Keratinocyte (primary cell): Measurements from ENCODE around the gene DNM1L. TPM values are rescaled to one million over a fixed set of nuclear protein-coding genes. Genes with fewer than 3 reads are reported as not detected.
A peak's percentile ranks its signal among the peaks of the same experiment; 100 is the strongest.

Experiments used
- DNase-seq: peaks from one replicate; pipeline ENCODE4 v3.0.0-alpha.2; 2011; ENCODE audit warnings: low read depth, missing footprints, low spot score
- FAIRE-seq: peaks from 2 replicates; lab custom pipeline; 2011; peaks lifted over from hg19 to GRCh38; lab: Jason Lieb, UNC
- H2AFZ ChIP-seq: 2 replicates; pipeline ENCODE4 v1.6.0; 2012; ENCODE audit warnings: low read length, control low read depth, inconsistent platforms; ENCODE audit not compliant: control insufficient read depth
- H3K27ac ChIP-seq: 2 replicates; pipeline ENCODE4 v1.5.1; 2011; ENCODE audit warnings: low read length; ENCODE audit not compliant: control insufficient read depth, insufficient read depth
- H3K27me3 ChIP-seq: 3 replicates; pipeline ENCODE4 v1.6.0; 2011; ENCODE audit warnings: low read length; ENCODE audit not compliant: control insufficient read depth, insufficient read depth; ENCODE audit errors: extremely low read depth
- H3K36me3 ChIP-seq, 2 experiments: 2 replicates in 1 of 2; 3 replicates in 1 of 2; pipeline ENCODE4 v1.5.1; 2011; ENCODE audit warnings: low read length in 2 of 2, mild to moderate bottlenecking in 1 of 2; ENCODE audit not compliant: control insufficient read depth in 2 of 2, insufficient read depth in 2 of 2; ENCODE audit errors: extremely low read depth in 1 of 2
- H3K4me1 ChIP-seq: 3 replicates; pipeline ENCODE4 v1.5.1; 2011; ENCODE audit warnings: low read length; ENCODE audit not compliant: control insufficient read depth, insufficient read depth; ENCODE audit errors: extremely low read depth
- H3K4me2 ChIP-seq: 3 replicates; pipeline ENCODE4 v1.6.0; 2011; ENCODE audit warnings: low read depth, low read length; ENCODE audit not compliant: control insufficient read depth, insufficient read depth; ENCODE audit errors: extremely low read depth
- H3K4me3 ChIP-seq, 3 experiments: fragments of 200-600 bp in 1 of 3; sonication (generic) in 1 of 3; 2 replicates in 2 of 3; 3 replicates in 1 of 3; pipeline ENCODE4 v1.5.1; 2011 to 2016; ENCODE audit warnings: low read length in 3 of 3, mild to moderate bottlenecking in 3 of 3, control low read depth in 2 of 3, inconsistent platforms in 1 of 3, low read depth in 1 of 3, mixed read lengths in 1 of 3, mixed run types in 1 of 3, moderate library complexity in 1 of 3; ENCODE audit not compliant: control insufficient read depth in 2 of 3, insufficient read depth in 2 of 3; ENCODE audit errors: extremely low read depth in 1 of 3
- H3K79me2 ChIP-seq: 2 replicates; pipeline ENCODE4 v1.6.0; 2012; ENCODE audit warnings: low read length; ENCODE audit not compliant: control insufficient read depth, insufficient read depth
- H3K9ac ChIP-seq: 3 replicates; pipeline ENCODE4 v1.6.0; 2011; ENCODE audit warnings: low read length; ENCODE audit not compliant: control insufficient read depth, insufficient read depth; ENCODE audit errors: extremely low read depth
- H3K9me1 ChIP-seq: 3 replicates; pipeline ENCODE4 v1.6.0; 2011; ENCODE audit warnings: low read length; ENCODE audit not compliant: control insufficient read depth, insufficient read depth; ENCODE audit errors: extremely low read depth
- H3K9me3 ChIP-seq: 2 replicates; pipeline ENCODE4 v1.5.1; 2012; ENCODE audit warnings: low read depth, low read length; ENCODE audit not compliant: control insufficient read depth
- H4K20me1 ChIP-seq: 3 replicates; pipeline ENCODE4 v1.6.0; 2011; ENCODE audit warnings: low read length; ENCODE audit not compliant: control insufficient read depth, insufficient read depth; ENCODE audit errors: extremely low read depth
- CTCF ChIP-seq, 3 experiments: IDR thresholded peaks in 1 of 3; conservative IDR thresholded peaks in 1 of 3; optimal IDR thresholded peaks in 1 of 3; 2 replicates in 2 of 3; 3 replicates in 1 of 3; pipeline versions ENCODE3 to v1.5.1; 2011; ENCODE audit warnings: low read length in 3 of 3, mild to moderate bottlenecking in 3 of 3, moderate library complexity in 2 of 3, control low read depth in 1 of 3, inconsistent platforms in 1 of 3; ENCODE audit not compliant: insufficient read depth in 2 of 3; ENCODE audit errors: extremely low read depth in 1 of 3
- EZH2 ChIP-seq: IDR thresholded peaks from one replicate; pipeline ENCODE4 v1.6.1; 2012; ENCODE audit warnings: inconsistent platforms, mild to moderate bottlenecking, low read length, moderate library complexity
- dilution Hi-C: fragments of 300-500 bp; cut with MboI; formaldehyde crosslinking; loops from one replicate; pipeline ENCODE4 v1.7.0; 2020; ENCODE audit warnings: low sequenced_read_pairs; ENCODE audit not compliant: extremely low pct_ligation_motif_present
- polyA plus RNA-seq, 5 experiments: library from polyadenylated mRNA; depleted of rRNA in 3 of 5; stranded (reverse) in 3 of 5; stranded (forward) in 1 of 5; unstranded in 1 of 5; fragments of >200 nt; gene quantifications; 1 replicate in 1 of 5; 2 replicates in 3 of 5; 3 replicates in 1 of 5; pipeline versions ENCODE4 v1.2.1 to v1.2.3, GENCODE V29; 2011 to 2012; ENCODE audit warnings: missing spikeins in 2 of 5, low read depth in 1 of 5, low replicate concordance in 1 of 5

DNM1L gene
- polyA plus RNA-seq, 1 donor (not counting 4 experiments of a cell fraction or from before 2014, with no cell fraction given) = 115 TPM

GRCh38 chr12:32776258-32776657, 97.2 kb downstream of the DNM1L start:
- no peaks in the 10 kb centered on the region for H3K79me2 ChIP-seq
- no peaks in the 10 kb centered on the region for H3K9me1 ChIP-seq
- H3K9me3 ChIP-seq = no peaks in the 10 kb centered on the region
- H3K4me2 ChIP-seq = no peak overlapping the region
- no peak overlapping the region for H3K9ac ChIP-seq
- no peak overlapping the region for H3K27ac ChIP-seq
- TF ChIP-seq EZH2 = no peak
- TF ChIP-seq CTCF (optimal IDR thresholded peaks at IDR 0.05 in 1 of 3, IDR thresholded peaks at IDR 0.05 in 1 of 3, conservative IDR thresholded peaks at IDR 0.05 in 1 of 3; ENCODE audit: extremely low read depth in 1 of 3, insufficient read depth in 2 of 3, low read length in 3 of 3) = no peak
- H2AFZ ChIP-seq = peak overlapping the region; percentile 11
- no peaks in the 10 kb centered on the region for H3K27me3 ChIP-seq
- DNase-seq (no peak), FAIRE-seq (peak; percentile 51)
- no peaks in the 10 kb centered on the region for H4K20me1 ChIP-seq
- H3K4me1 ChIP-seq = peaks cover 4% of the 10 kb centered on the region
- dilution Hi-C loops = no loop called here
- no peaks in the 10 kb centered on the region for H3K36me3 ChIP-seq
- H3K4me3 ChIP-seq = no peak overlapping the region

- Histone ChIP-seq H3K27ac (no peak overlapping the region), H4K20me1 (no peaks in the 10 kb centered on the region), H3K36me3 (no peaks in the 10 kb centered on the region), H2AFZ (no peak overlapping the region), H3K9ac (no peak overlapping the region), H3K4me2 (no peak overlapping the region), H3K9me1 (no peaks in the 10 kb centered on the region), H3K27me3 (no peaks in the 10 kb centered on the region), H3K4me3 (no peak overlapping the region), H3K9me3 (no peaks in the 10 kb centered on the region), H3K4me1 (peaks cover 4% of the 10 kb centered on the region), H3K79me2 (no peaks in the 10 kb centered on the region)
- no peak for DNase-seq
- TF ChIP-seq EZH2 (no peak), CTCF (optimal IDR thresholded peaks at IDR 0.05 in 1 of 3, IDR thresholded peaks at IDR 0.05 in 1 of 3, conservative IDR thresholded peaks at IDR 0.05 in 1 of 3; ENCODE audit: extremely low read depth in 1 of 3, insufficient read depth in 2 of 3, low read length in 3 of 3) (no peak)
- dilution Hi-C loops = no loop called here
- FAIRE-seq = no peak
These were observed 98.1 kb downstream of the DNM1L start for GRCh38 chr12:32777159-32777558.
